B cell (primary cell): ENCODE measurements around the gene ROR2.

ENCODE experiments used
- EZH2 ChIP-seq: IDR thresholded peaks from 2 replicates; pipeline ENCODE4 v1.6.1; 2012; ENCODE audit warnings: borderline replicate concordance, low read depth, mild to moderate bottlenecking, moderate library complexity, low read length; ENCODE audit not compliant: insufficient read depth, poor library complexity, severe bottlenecking
- TF ChIP-seq, protein P1 (sequence below): fragments of 200-600 bp; IDR thresholded peaks from one replicate; pipeline ENCODE4 v1.8.0; 2022; ENCODE audit warnings: antibody characterized with exemption, mild to moderate bottlenecking

DNA sequence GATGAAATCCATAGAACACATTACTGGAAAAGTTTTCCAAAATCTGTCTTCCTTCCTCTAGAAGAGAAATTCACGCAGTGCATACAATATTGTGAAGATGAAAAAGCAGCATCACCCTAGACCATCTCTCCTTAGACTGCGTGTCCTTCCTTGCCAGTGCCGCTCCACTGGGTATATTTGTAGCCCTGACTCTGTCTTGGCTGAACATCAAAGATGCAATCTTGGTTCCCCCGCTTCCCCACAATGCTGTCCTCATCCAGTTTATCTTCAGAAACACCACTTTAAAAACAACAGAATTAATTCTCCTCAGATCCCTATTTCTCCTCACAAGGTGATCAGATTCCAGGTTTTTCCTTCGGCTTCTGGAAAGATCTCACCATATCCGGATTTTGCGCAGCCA is 53.9 kb downstream of the ROR2 start:
- TF ChIP-seq, protein P1, sequence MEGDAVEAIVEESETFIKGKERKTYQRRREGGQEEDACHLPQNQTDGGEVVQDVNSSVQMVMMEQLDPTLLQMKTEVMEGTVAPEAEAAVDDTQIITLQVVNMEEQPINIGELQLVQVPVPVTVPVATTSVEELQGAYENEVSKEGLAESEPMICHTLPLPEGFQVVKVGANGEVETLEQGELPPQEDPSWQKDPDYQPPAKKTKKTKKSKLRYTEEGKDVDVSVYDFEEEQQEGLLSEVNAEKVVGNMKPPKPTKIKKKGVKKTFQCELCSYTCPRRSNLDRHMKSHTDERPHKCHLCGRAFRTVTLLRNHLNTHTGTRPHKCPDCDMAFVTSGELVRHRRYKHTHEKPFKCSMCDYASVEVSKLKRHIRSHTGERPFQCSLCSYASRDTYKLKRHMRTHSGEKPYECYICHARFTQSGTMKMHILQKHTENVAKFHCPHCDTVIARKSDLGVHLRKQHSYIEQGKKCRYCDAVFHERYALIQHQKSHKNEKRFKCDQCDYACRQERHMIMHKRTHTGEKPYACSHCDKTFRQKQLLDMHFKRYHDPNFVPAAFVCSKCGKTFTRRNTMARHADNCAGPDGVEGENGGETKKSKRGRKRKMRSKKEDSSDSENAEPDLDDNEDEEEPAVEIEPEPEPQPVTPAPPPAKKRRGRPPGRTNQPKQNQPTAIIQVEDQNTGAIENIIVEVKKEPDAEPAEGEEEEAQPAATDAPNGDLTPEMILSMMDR: no peak
- no peak for TF ChIP-seq EZH2
